Mucosa of rectum (tissue), 2 donors: ENCODE results near the gene EXOC3L4.
A peak's percentile ranks its signal among the peaks of the same experiment; 100 is the strongest.

Experiments
- H3K27ac ChIP-seq, 2 donors: one replicate each; pipeline ENCODE4 v1.7.0; 2013; ENCODE audit warnings: inconsistent platforms in 2 of 2, low read depth in 2 of 2, low read length in 2 of 2
- H3K27me3 ChIP-seq, 2 donors: one replicate each; pipeline ENCODE4 v1.7.0; 2013; ENCODE audit warnings: low read length in 2 of 2; ENCODE audit not compliant: control insufficient read depth in 2 of 2, insufficient read depth in 2 of 2
- H3K36me3 ChIP-seq, 2 donors: one replicate each; pipeline ENCODE4 v1.7.0; 2013; ENCODE audit warnings: low read length in 2 of 2; ENCODE audit not compliant: control insufficient read depth in 2 of 2, insufficient read depth in 2 of 2
- H3K4me1 ChIP-seq, 2 donors: one replicate each; pipeline ENCODE4 v1.7.0; 2013; ENCODE audit warnings: low read length in 2 of 2, mild to moderate bottlenecking in 1 of 2; ENCODE audit not compliant: control insufficient read depth in 2 of 2, insufficient read depth in 2 of 2
- H3K4me3 ChIP-seq, 2 donors: one replicate each; pipeline ENCODE4 v1.7.0; 2013; ENCODE audit warnings: low read length in 2 of 2
- H3K9ac ChIP-seq, 2 donors: one replicate each; pipeline ENCODE4 v1.7.0; 2013; ENCODE audit warnings: low read length in 2 of 2, low read depth in 1 of 2, mild to moderate bottlenecking in 1 of 2
- H3K9me3 ChIP-seq, 2 donors: one replicate each; pipeline ENCODE4 v1.7.0; 2013; ENCODE audit warnings: low read length in 2 of 2; ENCODE audit not compliant: control insufficient read depth in 2 of 2
- donor health status: healthy.
- donor health status: Normal muscosa, but diverticular disease.

Gene EXOC3L4

GRCh38 chr14:103099733-103100280 is 5.3 kb downstream of the EXOC3L4 start:
- Histone ChIP-seq H3K36me3 (no peaks in the 10 kb centered on the region), H3K4me1 (peaks cover 23 to 28% of the 10 kb centered on the region in 2 donors), H3K9me3 (no peaks in the 10 kb centered on the region), H3K9ac (no peak overlapping the region), H3K4me3 (no peak overlapping the region), H3K27me3 (peaks cover 0 to 4% of the 10 kb centered on the region in 2 donors), H3K27ac (peak overlapping the region in 1 of 2 donors; percentile 32)

GRCh38 chr14:103100281-103101121 is 6.0 kb downstream of the EXOC3L4 start:
- Histone ChIP-seq H3K36me3 (no peaks in the 10 kb centered on the region), H3K9me3 (no peaks in the 10 kb centered on the region), H3K27me3 (peaks cover 0 to 4% of the 10 kb centered on the region in 2 donors), H3K4me1 (peaks cover 18 to 28% of the 10 kb centered on the region in 2 donors), H3K9ac (no peak overlapping the region), H3K27ac (peak overlapping the region in 1 of 2 donors; percentile 32), H3K4me3 (no peak overlapping the region)

- Histone ChIP-seq H3K27ac (peak overlapping the region in 1 of 2 donors; percentile 32), H3K36me3 (no peaks in the 10 kb centered on the region), H3K27me3 (peaks cover 0 to 6% of the 10 kb centered on the region in 2 donors), H3K9me3 (no peaks in the 10 kb centered on the region), H3K4me1 (peaks cover 17 to 21% of the 10 kb centered on the region in 2 donors), H3K4me3 (no peak overlapping the region), H3K9ac (no peak overlapping the region)
Measured at GRCh38 chr14:103101257-103101962, 6.9 kb downstream of the EXOC3L4 start.

GRCh38 chr14:103101963-103102688 is 7.6 kb downstream of the EXOC3L4 start:
- no peaks in the 10 kb centered on the region for H3K9me3 ChIP-seq
- H3K27me3 ChIP-seq, result peaks cover 0 to 6% of the 10 kb centered on the region in 2 donors
- H3K4me1 ChIP-seq, result peaks cover 17 to 21% of the 10 kb centered on the region in 2 donors
- H3K4me3 ChIP-seq, result no peak overlapping the region
- no peak overlapping the region for H3K27ac ChIP-seq
- H3K9ac ChIP-seq, result no peak overlapping the region
- no peaks in the 10 kb centered on the region for H3K36me3 ChIP-seq

- Histone ChIP-seq H3K9me3 (no peaks in the 10 kb centered on the region), H3K27me3 (peaks cover 0 to 6% of the 10 kb centered on the region in 2 donors), H3K9ac (no peak overlapping the region), H3K36me3 (no peaks in the 10 kb centered on the region), H3K4me1 (peaks cover 17 to 21% of the 10 kb centered on the region in 2 donors), H3K27ac (no peak overlapping the region), H3K4me3 (no peak overlapping the region)
Measured at GRCh38 chr14:103102689-103103260, 8.2 kb downstream of the EXOC3L4 start.

GRCh38 chr14:103103461-103104388 is 9.2 kb downstream of the EXOC3L4 start:
- Histone ChIP-seq H3K9ac (no peak overlapping the region), H3K27me3 (peaks cover 0 to 6% of the 10 kb centered on the region in 2 donors), H3K4me1 (peaks cover 17 to 21% of the 10 kb centered on the region in 2 donors), H3K4me3 (peak overlapping the region in 1 of 2 donors; percentile 33), H3K27ac (peak overlapping the region in 1 of 2 donors; percentile 21), H3K36me3 (no peaks in the 10 kb centered on the region), H3K9me3 (no peaks in the 10 kb centered on the region)

- H3K27ac ChIP-seq, result no peak overlapping the region
- no peak overlapping the region for H3K9ac ChIP-seq
- peaks cover 17 to 21% of the 10 kb centered on the region in 2 donors for H3K4me1 ChIP-seq
- peak overlapping the region in 1 of 2 donors; percentile 28 for H3K4me3 ChIP-seq
- H3K36me3 ChIP-seq, result no peaks in the 10 kb centered on the region
- H3K9me3 ChIP-seq, result no peaks in the 10 kb centered on the region
- H3K27me3 ChIP-seq, result peaks cover 0 to 6% of the 10 kb centered on the region in 2 donors
Measured at GRCh38 chr14:103104389-103104653, 9.8 kb downstream of the EXOC3L4 start.

GRCh38 chr14:103104654-103105452 is 10.3 kb downstream of the EXOC3L4 start:
- Histone ChIP-seq H3K9me3 (no peaks in the 10 kb centered on the region), H3K27me3 (peaks cover 0 to 6% of the 10 kb centered on the region in 2 donors), H3K27ac (no peak overlapping the region), H3K36me3 (no peaks in the 10 kb centered on the region), H3K9ac (no peak overlapping the region), H3K4me1 (peaks cover 19 to 21% of the 10 kb centered on the region in 2 donors), H3K4me3 (peak overlapping the region; percentile 26 to 28)
